Adrenal gland (tissue), 12 donors: ENCODE data around the gene ERICH4. TPM values are rescaled to one million over a fixed set of nuclear protein-coding genes. Genes with fewer than 3 reads are reported as not detected.

Experiments
- DNase-seq, 7 donors: peaks; one replicate each; pipeline ENCODE4 v3.0.0-alpha.2; 2019 to 2020
- H3K27ac ChIP-seq, 5 donors: fragments of 200-600 bp; sonication (generic) in 4 of 5; 1 replicate in 3 of 5; 2 replicates in 2 of 5; pipeline versions ENCODE4 v1.5.1 to v1.8.0; 2016 to 2020; ENCODE audit warnings: mild to moderate bottlenecking in 1 of 5
- H3K27me3 ChIP-seq: fragments of 200-600 bp; 2 replicates; pipeline ENCODE4 v1.8.0; 2021
- H3K36me3 ChIP-seq, 2 donors: fragments of 200-600 bp; replicated peaks in 1 of 2; 1 replicate in 1 of 2; 2 replicates in 1 of 2; pipeline versions ENCODE4 v1.5.1 to v1.8.0; 2018 to 2022
- H3K4me1 ChIP-seq, 2 donors: fragments of 200-600 bp; replicated peaks in 1 of 2; 1 replicate in 1 of 2; 2 replicates in 1 of 2; pipeline versions ENCODE4 v1.5.1 to v1.8.0; 2018 to 2021
- H3K4me3 ChIP-seq, 4 donors: fragments of 200-600 bp; sonication (generic) in 3 of 4; one replicate each; pipeline ENCODE4 v1.5.1; 2016 to 2018
- H3K9me3 ChIP-seq, 3 donors: fragments of 200-600 bp; sonication (generic) in 1 of 3; replicated peaks in 1 of 3; 1 replicate in 2 of 3; 2 replicates in 1 of 3; pipeline versions ENCODE4 v1.5.1 to v1.8.0; 2016 to 2021
- POLR2A ChIP-seq, 2 donors: fragments of 450-650 bp; IDR thresholded peaks; one replicate each; pipeline ENCODE4 v1.6.1; 2017; ENCODE audit warnings: antibody characterized with exemption in 2 of 2, mild to moderate bottlenecking in 2 of 2, moderate library complexity in 1 of 2
- WGBS, 4 donors: extraction: QIAGEN DNeasy Blood & Tissue Kit in 2 of 4; methylation state at CpG; one replicate each; pipeline versions ENCODE4 v1.1.5 to v1.1.7; 2013 to 2017; 5-methylcytosine and 5-hydroxymethylcytosine counted together
- intact Hi-C, 2 donors: fragments of 100-400 bp; cut with DNase I; formaldehyde crosslinking; loops; one replicate each; pipeline versions ENCODE4 v1.14.1 to v1.15.0; 2022 to 2023
- polyA plus RNA-seq, 3 donors: library from polyadenylated mRNA; stranded (reverse); fragments of 200-250 nt in 2 of 3; fragments of 350-450 nt in 1 of 3; fragmentation: Illumina TruSeq in 1 of 3; extraction: RNeasy Lipid Tissue Mini Kit (QIAGEN cat#74804) in 1 of 3; gene quantifications; one replicate each; pipeline ENCODE4 v1.2.3, GENCODE V29; 2013 to 2014
- total RNA-seq, 9 donors: library from RNA; depleted of rRNA in 4 of 9; stranded (reverse); fragments of >200 nt in 4 of 9; fragments of 120-200 nt in 1 of 9; fragmentation: NEBNext Ultra II Directional in 1 of 9; extraction: Animal tissue kit (Norgen Biotek cat#: 25700) in 1 of 9; gene quantifications; one replicate each; pipeline versions ENCODE4 v1.1.0 to v1.2.4, GENCODE V29; 2013 to 2023
- TF ChIP-seq, protein P1 (sequence below), 6 experiments: fragments of 450-650 bp in 4 of 6; fragments of 200-600 bp in 2 of 6; sonication (generic) in 1 of 6; IDR thresholded peaks; 1 replicate in 5 of 6; 2 replicates in 1 of 6; pipeline versions ENCODE4 v1.5.1 to v1.8.0; 2016 to 2021; ENCODE audit warnings: antibody characterized with exemption in 6 of 6, mild to moderate bottlenecking in 2 of 6, moderate library complexity in 1 of 6
- donor health status: healthy with polysubstance abuse.
- donor health status: Bipolar disorder and iron deficiency.
- donor health status: DM: yes; HTN: yes; CAD: no.
- donor health status: DM: no; HTN: no; CAD: no.
- donor health status: DM: no; HTN: no; CAD: no.
- donor health status: DM: yes; HTN: yes; CAD: no.

Gene ERICH4
- total and polyA plus RNA-seq, 12 donors, result 0.10 TPM; not detected in 11

DNA sequence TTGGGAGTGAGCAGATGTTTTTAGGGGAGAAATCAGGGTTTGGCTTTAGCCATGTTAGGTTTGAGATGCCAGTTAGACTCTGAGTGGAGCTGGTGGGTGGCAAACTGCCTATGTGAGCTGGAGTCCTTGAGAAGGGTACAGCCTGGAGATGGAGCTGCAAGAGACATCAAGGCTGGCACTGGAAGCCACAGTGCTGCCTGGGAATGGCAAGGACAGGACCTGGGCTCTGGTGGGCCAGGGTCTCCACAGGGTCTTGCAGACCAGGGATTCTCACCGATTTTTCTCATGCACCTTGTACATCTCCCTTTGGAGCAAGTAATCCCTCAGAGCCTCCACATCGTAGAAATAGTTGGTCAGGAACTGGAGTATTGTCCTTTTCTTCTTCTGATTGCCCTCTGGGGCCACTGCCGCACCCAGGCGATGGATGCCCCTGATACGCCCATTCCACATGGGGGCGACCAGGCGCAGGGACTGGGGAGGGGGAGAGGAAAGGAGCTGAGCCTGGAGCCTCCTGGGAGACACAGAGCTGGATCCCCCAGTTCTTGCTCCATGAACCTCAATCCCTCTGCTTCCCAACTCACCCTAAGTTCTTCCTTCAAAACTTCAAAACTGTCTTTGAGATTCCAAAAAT, 4.9 kb upstream of the ERICH4 start:
- H3K36me3 ChIP-seq, result peaks cover 0 to 14% of the 10 kb centered on the region in 2 donors
- intact Hi-C loops, result no loop called here

DNA sequence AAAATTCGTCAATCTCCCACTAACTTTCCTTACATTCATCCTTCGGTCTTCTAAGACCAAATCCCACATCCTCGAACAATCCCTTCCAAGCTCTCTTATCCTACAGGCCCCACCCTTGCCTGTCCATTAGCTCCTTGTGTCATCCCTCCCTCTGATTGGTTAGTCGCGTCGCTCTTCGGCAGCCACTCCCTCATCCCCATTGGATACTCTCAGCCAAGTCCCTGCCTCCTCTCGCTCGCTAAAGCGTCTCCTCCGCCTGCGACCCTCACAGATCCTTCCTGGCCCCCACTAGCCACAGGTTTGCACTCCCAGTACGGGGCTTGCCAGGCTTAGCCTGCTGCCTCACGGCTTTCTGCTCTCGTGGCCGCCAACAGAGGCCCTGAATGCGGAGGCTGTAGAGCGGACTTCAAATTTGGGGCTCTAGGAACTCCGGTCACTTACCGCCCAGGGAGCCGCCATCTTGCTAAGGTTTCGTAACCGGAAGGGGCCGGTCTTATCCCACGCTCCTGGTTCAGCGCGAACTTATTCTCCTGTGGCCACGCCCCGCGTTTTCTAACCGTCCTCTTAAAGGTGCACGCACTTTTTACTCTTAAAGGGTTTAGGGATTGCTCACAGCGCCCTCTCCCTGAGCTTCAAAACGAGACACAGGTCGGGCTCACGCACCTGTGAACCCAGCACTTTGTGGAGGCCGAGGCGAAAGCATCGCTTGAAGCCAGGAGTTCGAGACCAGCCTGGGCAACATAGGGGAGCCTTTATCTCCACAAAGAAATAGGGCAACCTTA, 3.3 kb upstream of the ERICH4 start, which contains the start of gene DMAC2:
DMAC2 (minus strand) TSS at position 472 of the 782 bp plus-strand sequence; CDS start at position 459, 13 bp downstream.
- WGBS, 4 donors, result 1% methylated on average over 38 to 40 of the region's 40 CpGs
- intact Hi-C loops, result loop anchor here in 1 of 2 donors (10.0 kb wide), 1 partner anchor 95 kb away; no protein-coding TSS in a partner anchor
- Histone ChIP-seq H3K4me3 (peak within 1 kb of the TSS; percentile 59 to 96 (median 77)), H3K27ac (peak within 1 kb of the TSS; percentile 75 to 97 (median 93)), H3K27me3 (no peaks in the 10 kb centered on the region), H3K4me1 (peaks cover 5 to 13% of the 10 kb centered on the region in 2 donors), H3K9me3 (no peaks in the 10 kb centered on the region), H3K36me3 (peaks cover 0 to 11% of the 10 kb centered on the region in 2 donors)
- DNase-seq, result peak; percentile 92 to 99 (median 99)
- peak; percentile 27 to 89 for TF ChIP-seq POLR2A (IDR thresholded peaks at IDR 0.05)
- TF ChIP-seq, protein P1, sequence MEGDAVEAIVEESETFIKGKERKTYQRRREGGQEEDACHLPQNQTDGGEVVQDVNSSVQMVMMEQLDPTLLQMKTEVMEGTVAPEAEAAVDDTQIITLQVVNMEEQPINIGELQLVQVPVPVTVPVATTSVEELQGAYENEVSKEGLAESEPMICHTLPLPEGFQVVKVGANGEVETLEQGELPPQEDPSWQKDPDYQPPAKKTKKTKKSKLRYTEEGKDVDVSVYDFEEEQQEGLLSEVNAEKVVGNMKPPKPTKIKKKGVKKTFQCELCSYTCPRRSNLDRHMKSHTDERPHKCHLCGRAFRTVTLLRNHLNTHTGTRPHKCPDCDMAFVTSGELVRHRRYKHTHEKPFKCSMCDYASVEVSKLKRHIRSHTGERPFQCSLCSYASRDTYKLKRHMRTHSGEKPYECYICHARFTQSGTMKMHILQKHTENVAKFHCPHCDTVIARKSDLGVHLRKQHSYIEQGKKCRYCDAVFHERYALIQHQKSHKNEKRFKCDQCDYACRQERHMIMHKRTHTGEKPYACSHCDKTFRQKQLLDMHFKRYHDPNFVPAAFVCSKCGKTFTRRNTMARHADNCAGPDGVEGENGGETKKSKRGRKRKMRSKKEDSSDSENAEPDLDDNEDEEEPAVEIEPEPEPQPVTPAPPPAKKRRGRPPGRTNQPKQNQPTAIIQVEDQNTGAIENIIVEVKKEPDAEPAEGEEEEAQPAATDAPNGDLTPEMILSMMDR (IDR thresholded peaks at IDR 0.05), result peak in 4 of 6 experiments; percentile 30 to 37 (median 34)

More for the DNA sequence above, 4.9 kb upstream of the ERICH4 start:
- DNase-seq, result peak in 1 of 7 donors; percentile 15
- H3K27ac ChIP-seq, result no peak overlapping the region
- TF ChIP-seq, protein P1 (IDR thresholded peaks at IDR 0.05), result no peak
- no peak for TF ChIP-seq POLR2A (IDR thresholded peaks at IDR 0.05)
- no peak overlapping the region for H3K4me3 ChIP-seq
- peaks cover 5 to 13% of the 10 kb centered on the region in 2 donors for H3K4me1 ChIP-seq
- H3K27me3 ChIP-seq, result no peaks in the 10 kb centered on the region
- H3K9me3 ChIP-seq, result no peaks in the 10 kb centered on the region
- 90 to 95% (median 92%) methylated on average over 5 to 7 of the region's 7 CpGs for WGBS, 4 donors

DNA sequence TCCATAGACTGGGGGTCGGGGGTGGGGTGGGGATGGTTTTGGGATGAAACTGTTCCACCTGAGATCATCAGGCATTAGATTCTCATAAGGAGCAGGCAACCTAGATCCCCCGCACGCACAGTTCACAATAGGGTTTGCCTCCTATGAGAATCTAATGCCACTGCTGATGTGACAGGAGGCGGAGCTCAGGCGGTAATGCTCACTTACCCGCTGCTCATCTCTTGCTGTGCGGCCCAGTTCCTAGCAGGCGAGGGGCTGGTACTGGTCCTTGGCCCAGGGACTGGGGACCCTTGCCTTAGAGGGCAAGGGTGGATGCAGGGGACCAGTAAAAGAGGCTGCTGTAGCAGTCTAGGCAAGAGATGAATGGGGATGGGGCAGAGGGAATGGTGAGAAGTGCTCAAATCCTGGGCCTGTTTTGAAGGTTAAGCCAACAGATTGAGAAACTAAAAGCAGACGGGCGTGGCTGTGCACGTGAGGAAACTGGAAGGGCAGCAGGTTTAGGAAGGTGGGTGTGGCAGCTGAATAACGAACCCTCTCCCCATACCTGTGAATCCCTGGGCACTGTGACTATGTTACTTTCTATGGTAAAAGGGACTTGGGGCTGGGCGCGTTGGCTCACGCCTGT, 1.5 kb upstream of the ERICH4 start:
- Histone ChIP-seq H3K36me3 (peaks cover 0 to 4% of the 10 kb centered on the region in 2 donors), H3K4me1 (peaks cover 5 to 13% of the 10 kb centered on the region in 2 donors), H3K27me3 (no peaks in the 10 kb centered on the region), H3K4me3 (no peak overlapping the region), H3K9me3 (no peaks in the 10 kb centered on the region), H3K27ac (no peak overlapping the region)
- TF ChIP-seq POLR2A (IDR thresholded peaks at IDR 0.05), result no peak
- TF ChIP-seq, protein P1 (IDR thresholded peaks at IDR 0.05), result no peak
- DNase-seq, result peak in 1 of 7 donors; percentile 50
- intact Hi-C loops, result loop anchor here in 1 of 2 donors (10.0 kb wide), 1 partner anchor 93 kb away; no protein-coding TSS in a partner anchor
- 74 to 82% (median 78%) methylated on average over 9 to 15 of the region's 15 CpGs for WGBS, 4 donors
